HepG2 (cell line): ENCODE data around the gene OR11H7. TPM values are rescaled to one million over a fixed set of nuclear protein-coding genes. Genes with fewer than 3 reads are reported as not detected.

Experiments
- ATAC-seq: fragments of 200-7000 bp; cut with Tn5 transposase; 3 replicates; pipeline ENCODE4 v1.9.1; 2020; ENCODE audit warnings: mild to moderate bottlenecking, moderate library complexity
- BruUV-seq: library from RNA; stranded (reverse); fragments of 400-500 nt; replicated peaks from 2 replicates; lab custom pipeline; 2021; lab: Mats Ljungman, UMichigan
- CTCF ChIA-PET: fragments of 300-600 bp; formaldehyde crosslinking; extraction: SDS; loops from one replicate; lab custom pipeline; 2021; ENCODE audit warnings: low total read pairs, inconsistent platforms, low intra/inter-chr PET ratio; lab: Yijun Ruan, JAX
- POLR2A ChIA-PET: fragments of 350-600 bp; sonication (Branson Sonifier 250); formaldehyde crosslinking; loops from one replicate; lab custom pipeline; 2020; ENCODE audit warnings: antibody characterized with exemption, inconsistent platforms; lab: Yijun Ruan, JAX
- DNase-seq: peaks from one replicate; pipeline ENCODE4 v3.0.0-alpha.2; 2015; ENCODE audit warnings: low spot score
- FAIRE-seq: peaks from 3 replicates; lab custom pipeline; 2011; peaks lifted over from hg19 to GRCh38; lab: Jason Lieb, UNC
- H2AFZ ChIP-seq: one replicate; pipeline ENCODE4 v1.6.1; 2011; ENCODE audit warnings: low read length, inconsistent platforms
- H3K27ac ChIP-seq: fragments of 300-600 bp; 3 replicates; pipeline ENCODE4 v1.8.0; 2011; ENCODE audit warnings: mixed run types, mild to moderate bottlenecking, mixed read lengths, low read length, inconsistent platforms; ENCODE audit not compliant: insufficient read depth; ENCODE audit errors: extremely low read length
- H3K27me3 ChIP-seq, 2 experiments: fragments of 200-600 bp in 1 of 2; 2 replicates in 1 of 2; 3 replicates in 1 of 2; pipeline versions ENCODE4 v1.6.0 to v1.8.0; 2011; ENCODE audit warnings: low read length in 2 of 2, mild to moderate bottlenecking in 2 of 2, moderate library complexity in 2 of 2, inconsistent platforms in 1 of 2; ENCODE audit not compliant: insufficient read depth in 2 of 2, control insufficient read depth in 1 of 2
- H3K36me3 ChIP-seq, 2 experiments: fragments of 200-600 bp in 1 of 2; replicated peaks in 1 of 2; 2 replicates in 1 of 2; 3 replicates in 1 of 2; pipeline versions ENCODE4 v1.5.1 to v1.8.0; 2011; ENCODE audit warnings: low read length in 2 of 2, inconsistent platforms in 1 of 2; ENCODE audit not compliant: insufficient read depth in 2 of 2, control insufficient read depth in 1 of 2
- H3K4me1 ChIP-seq: 2 replicates; pipeline ENCODE4 v1.5.1; 2012; ENCODE audit warnings: low read length, inconsistent platforms; ENCODE audit not compliant: insufficient read depth
- H3K4me2 ChIP-seq: 2 replicates; pipeline ENCODE4 v1.6.0; 2011; ENCODE audit warnings: low read depth, low read length, inconsistent platforms
- H3K4me3 ChIP-seq, 3 experiments: fragments of 200-600 bp in 1 of 3; sonication (generic), shearing (Covaris generic) in 1 of 3; replicated peaks in 1 of 3; 2 replicates each; pipeline ENCODE4 v1.5.1; 2011 to 2016; ENCODE audit warnings: low read length in 3 of 3, inconsistent platforms in 2 of 3, low read depth in 2 of 3, mild to moderate bottlenecking in 2 of 3, control low read depth in 1 of 3, mixed read lengths in 1 of 3; ENCODE audit not compliant: insufficient read depth in 1 of 3
- H3K79me2 ChIP-seq: one replicate; pipeline ENCODE4 v1.6.1; 2011; ENCODE audit warnings: low read length, inconsistent platforms; ENCODE audit not compliant: insufficient read depth
- H3K9ac ChIP-seq: 2 replicates; pipeline ENCODE4 v1.6.0; 2011; ENCODE audit warnings: mild to moderate bottlenecking, low read depth, low read length, inconsistent platforms; ENCODE audit not compliant: insufficient read depth
- H3K9me3 ChIP-seq: 2 replicates; pipeline ENCODE4 v1.5.1; 2012; ENCODE audit warnings: mild to moderate bottlenecking, low read length
- H4K20me1 ChIP-seq: 2 replicates; pipeline ENCODE4 v1.6.0; 2011; ENCODE audit warnings: inconsistent platforms, mild to moderate bottlenecking, low read length, moderate library complexity; ENCODE audit not compliant: insufficient read depth
- ETV6 ChIP-seq: sonication (generic); formaldehyde crosslinking; conservative IDR thresholded peaks from 2 replicates; pipeline ENCODE4 v1.4.0; 2020; ENCODE audit warnings: missing genetic modification reagents
- HDAC6 ChIP-seq: fragments of 200-600 bp; sonication (generic); IDR thresholded peaks from 2 replicates; pipeline ENCODE4 v1.7.0; 2017; ENCODE audit warnings: mild to moderate bottlenecking, antibody characterized with exemption, low read length, low read depth
- HMG20A ChIP-seq: IDR thresholded peaks from 2 replicates; pipeline ENCODE4 v1.6.1; 2016; ENCODE audit warnings: borderline replicate concordance
- HNRNPUL1 ChIP-seq: fragments of 200-400 bp; formaldehyde crosslinking; IDR thresholded peaks from 2 replicates; pipeline ENCODE4 v1.6.1; 2017; ENCODE audit warnings: low read depth, mild to moderate bottlenecking, low read length, moderate library complexity
- KDM5A ChIP-seq: fragments of 200-600 bp; sonication (generic); IDR thresholded peaks from 2 replicates; pipeline ENCODE4 v1.7.0; 2018; ENCODE audit warnings: antibody characterized with exemption, mild to moderate bottlenecking, low read length, borderline replicate concordance
- KIAA2018 ChIP-seq: sonication (generic); formaldehyde crosslinking; IDR thresholded peaks from 2 replicates; pipeline ENCODE4 v1.5.0; 2020; ENCODE audit warnings: mild to moderate bottlenecking, missing genetic modification reagents, borderline replicate concordance
- KLF6 ChIP-seq: IDR thresholded peaks from 2 replicates; pipeline ENCODE4 v1.8.0; 2016; ENCODE audit warnings: missing biosample characterization, missing genetic modification reagents
- MTA3 ChIP-seq: sonication (generic); formaldehyde crosslinking; IDR thresholded peaks from 2 replicates; pipeline ENCODE4 v1.4.0; 2020; ENCODE audit warnings: missing genetic modification reagents
- RNF2 ChIP-seq: fragments of 450-650 bp; conservative IDR thresholded peaks from 2 replicates; pipeline ENCODE4 v1.6.1; 2016; ENCODE audit warnings: low read depth
- SNAPC5 ChIP-seq: sonication (generic); formaldehyde crosslinking; IDR thresholded peaks from 2 replicates; pipeline ENCODE4 v1.8.1; 2023; ENCODE audit warnings: mild to moderate bottlenecking, missing genetic modification reagents, borderline replicate concordance
- ZFX ChIP-seq: sonication (generic); formaldehyde crosslinking; IDR thresholded peaks from 2 replicates; pipeline ENCODE4 v1.4.0; 2020; ENCODE audit warnings: mild to moderate bottlenecking, low read depth, missing genetic modification reagents, moderate library complexity
- ZNF543 ChIP-seq: sonication (generic); formaldehyde crosslinking; IDR thresholded peaks from 2 replicates; pipeline ENCODE4 v1.4.0; 2020; ENCODE audit warnings: mild to moderate bottlenecking, missing genetic modification reagents
- ZNF724P ChIP-seq: sonication (generic); formaldehyde crosslinking; IDR thresholded peaks from 2 replicates; pipeline ENCODE4 v1.8.0; 2022; ENCODE audit warnings: missing genetic modification reagents, borderline replicate concordance
- ZNF761 ChIP-seq: sonication (generic); formaldehyde crosslinking; conservative IDR thresholded peaks from 2 replicates; pipeline ENCODE4 v1.4.0; 2020; ENCODE audit warnings: mild to moderate bottlenecking, missing genetic modification reagents
- ZNF768 ChIP-seq: sonication (generic); formaldehyde crosslinking; IDR thresholded peaks from 2 replicates; pipeline ENCODE4 v1.4.0; 2020; ENCODE audit warnings: missing genetic modification reagents
- ZSCAN9 ChIP-seq: IDR thresholded peaks from 2 replicates; pipeline ENCODE4 v1.6.1; 2016; ENCODE audit warnings: borderline replicate concordance
- WGBS: methylation state at CpG from one replicate; pipeline ENCODE4 v1.1.6; 2017; ENCODE audit warnings: low lambda C conversion rate; 5-methylcytosine and 5-hydroxymethylcytosine counted together
- in situ Hi-C: cut with HindIII; loops from 2 replicates; pipeline ENCODE4 v1.10.0; 2017; ENCODE audit warnings: low pct_unique_long_range_greater_than_20kb; ENCODE audit not compliant: extremely low pct_ligation_motif_present
- intact Hi-C: fragments of 100-400 bp; cut with micrococcal nuclease; formaldehyde crosslinking; loops from one replicate; pipeline ENCODE4 v1.10.0; 2022; ENCODE audit not compliant: unreplicated experiment
- polyA plus RNA-seq, 8 experiments: library from polyadenylated mRNA; depleted of rRNA in 3 of 8; stranded (reverse) in 7 of 8; unstranded in 1 of 8; fragments of >200 nt; fragmentation: Illumina TruSeq in 4 of 8; extraction: Trizol in 4 of 8; gene quantifications; 2 replicates each; pipeline versions ENCODE4 v1.2.1 to v1.2.3, GENCODE V29; 2011 to 2016; ENCODE audit warnings: low read depth in 4 of 8, missing spikeins in 1 of 8, mixed read lengths in 1 of 8; ENCODE audit not compliant: insufficient read depth in 1 of 8
- total RNA-seq, 5 experiments: library from RNA; depleted of rRNA; stranded (reverse); fragments of >200 nt; fragmentation: Illumina TruSeq; extraction: Trizol; gene quantifications; 2 replicates each; pipeline ENCODE4 v1.2.3, GENCODE V29; 2016; ENCODE audit warnings: low read depth in 1 of 5

OR11H7 gene
- total and polyA plus RNA-seq, 2 of the 13 experiments (the other 11 are each of a cell fraction or from before 2014, with no cell fraction given), result not detected

GRCh38 chr14:20277409-20277808 is 48.6 kb downstream of the OR11H7 start:
- DNase-seq (no peak), ATAC-seq (no peak), FAIRE-seq (no peak)
- ChIA-PET CTCF (no interaction called here), POLR2A (no interaction called here)
- Histone ChIP-seq H2AFZ (no peak overlapping the region), H3K9ac (no peak overlapping the region), H3K4me1 (peaks cover 18% of the 10 kb centered on the region), H3K36me3 (no peaks in the 10 kb centered on the region)
- no TSS peak for BruUV-seq
- intact Hi-C loops (no loop called here), in situ Hi-C loops (no loop called here)
- TF ChIP-seq KDM5A (no peak), ZNF768 (CRISPR knock-in tag) (no peak), ZFX (CRISPR knock-in tag) (no peak), MTA3 (CRISPR knock-in tag) (no peak), ZSCAN9 (CRISPR knock-in tag) (no peak), RNF2 (no peak), ZNF761 (CRISPR knock-in tag) (no peak), SNAPC5 (no peak), HDAC6 (no peak), KIAA2018 (CRISPR knock-in tag) (no peak), ETV6 (CRISPR knock-in tag) (no peak), ZNF543 (CRISPR knock-in tag) (no peak), ZNF724P (no peak), HNRNPUL1 (no peak), HMG20A (no peak), KLF6 (CRISPR knock-in tag) (no peak)
- TF ChIP-seq, all 625 proteins: peak for 0
- no peaks in the 10 kb centered on the region for H3K27me3 ChIP-seq
- no peaks in the 10 kb centered on the region for H3K79me2 ChIP-seq
- WGBS, result 94% methylated on average over 2 of the region's 2 CpGs
- H3K4me3 ChIP-seq, result no peak overlapping the region
- no peaks in the 10 kb centered on the region for H4K20me1 ChIP-seq
- H3K9me3 ChIP-seq, result peaks cover 32% of the 10 kb centered on the region
- no peak overlapping the region for H3K27ac ChIP-seq
- no peak overlapping the region for H3K4me2 ChIP-seq
